Middle frontal gyrus (tissue), 1 donor: ENCODE results near the gene TUBB4B.

Experiments used
- DNase-seq: peaks from one replicate; pipeline ENCODE4 v3.0.0-alpha.2; 2015; ENCODE audit warnings: low spot score; ENCODE audit errors: extremely low spot score

Gene TUBB4B

DNA sequence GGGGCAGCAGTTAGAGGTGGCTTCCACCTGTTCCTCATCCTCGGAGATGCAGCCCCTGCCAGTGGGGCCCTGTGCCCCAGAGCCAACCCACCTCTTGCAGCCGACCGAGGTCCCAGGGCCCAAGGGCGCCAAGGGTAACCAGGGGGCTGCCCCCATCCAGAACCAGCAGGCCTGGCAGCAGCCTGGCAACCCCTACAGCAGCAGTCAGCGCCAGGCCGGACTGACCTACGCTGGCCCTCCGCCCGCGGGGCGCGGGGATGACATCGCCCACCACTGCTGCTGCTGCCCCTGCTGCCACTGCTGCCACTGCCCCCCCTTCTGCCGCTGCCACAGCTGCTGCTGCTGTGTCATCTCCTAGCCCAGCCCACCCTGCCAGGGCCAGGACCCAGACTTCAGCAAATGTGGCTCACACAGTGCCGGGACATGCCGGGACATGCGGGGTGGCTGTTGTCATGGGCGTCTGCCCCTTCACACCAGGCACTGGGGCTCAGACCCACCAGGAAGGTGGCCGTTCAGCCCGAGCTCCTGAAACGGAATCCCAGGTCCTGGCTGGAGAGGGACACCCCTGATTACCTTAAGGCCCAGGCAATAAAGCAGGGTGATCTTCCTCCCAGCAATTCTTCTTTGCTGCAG is 15.3 kb upstream of the TUBB4B start:
- DNase-seq: no peak

DNA sequence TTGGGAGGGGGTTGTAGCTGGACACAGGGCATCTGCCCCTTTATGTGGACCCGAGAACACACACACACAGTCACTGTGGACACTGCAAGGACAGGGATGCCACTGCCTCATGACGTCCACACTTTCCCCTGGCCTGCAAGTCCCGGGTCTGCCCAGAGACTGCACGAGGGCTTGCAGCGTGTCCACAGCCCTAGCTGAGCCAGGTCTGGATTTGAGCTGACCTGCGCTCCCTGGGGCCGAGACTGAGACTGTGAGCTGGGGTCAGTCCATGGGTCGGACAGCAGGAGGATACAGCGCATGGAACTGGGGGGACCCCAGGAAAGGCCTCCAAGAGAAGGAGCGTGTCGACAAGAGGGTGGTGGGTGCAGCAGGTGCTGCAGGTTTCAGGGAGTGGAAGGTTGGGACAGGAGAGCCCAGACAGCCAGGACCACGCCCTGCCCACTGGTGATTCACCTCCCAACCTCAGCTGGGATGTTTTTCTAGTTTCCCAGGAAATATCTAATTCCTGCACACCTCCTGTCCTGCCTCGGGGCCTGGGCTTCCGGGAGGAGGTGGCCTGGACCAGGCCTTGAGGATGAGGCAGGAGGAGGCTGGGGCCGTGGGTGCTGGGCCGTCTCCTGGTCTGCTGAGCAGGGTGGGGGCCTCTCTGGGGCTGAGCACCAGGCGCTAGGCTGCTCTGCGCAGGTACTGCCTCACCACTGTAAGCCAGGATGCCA is 14.6 kb upstream of the TUBB4B start:
- DNase-seq: no peak

DNA sequence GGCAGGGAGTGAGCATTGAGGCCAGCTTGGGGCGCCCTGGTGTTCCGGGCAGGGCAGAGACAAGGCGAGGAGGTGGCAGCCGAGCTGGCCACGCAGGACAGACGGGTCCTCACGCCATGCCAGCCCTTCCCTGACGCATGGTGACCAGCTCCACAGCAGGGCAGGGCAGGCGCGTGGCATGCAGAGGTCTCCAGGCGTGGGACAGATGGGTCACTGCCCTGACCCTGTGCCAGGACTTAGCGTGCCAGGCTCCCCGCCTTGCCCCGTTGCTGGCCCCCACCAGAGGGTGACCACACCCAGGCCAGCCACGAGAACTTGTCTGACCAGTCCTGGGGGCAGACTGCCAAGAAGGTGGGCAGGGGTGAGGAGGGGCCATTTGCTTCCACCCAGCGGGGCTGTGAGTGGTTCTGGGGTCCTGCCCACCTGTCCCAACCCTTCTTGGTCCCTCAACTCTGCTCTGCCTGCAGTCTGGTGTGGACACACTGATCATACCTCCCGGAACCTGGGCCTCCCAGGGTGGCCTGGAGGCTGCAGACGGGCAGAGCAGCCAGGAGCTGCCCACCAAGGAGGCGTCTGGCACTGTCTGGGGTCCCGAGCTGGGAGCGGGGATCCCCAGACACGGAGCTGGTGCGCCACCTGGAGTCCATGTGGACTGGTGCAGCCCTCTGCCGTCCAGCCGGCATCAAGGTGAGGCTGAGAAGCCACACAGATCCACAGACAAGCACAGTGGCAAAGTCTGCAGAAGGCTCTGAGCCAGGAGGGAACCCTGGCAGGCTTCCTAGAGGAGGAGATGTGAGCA is 13.8 kb upstream of the TUBB4B start, which contains the start of gene RNF224:
Gene RNF224 (plus strand): TSS at position 449 of the 799 bp plus-strand sequence. CDS start 834 bp downstream, outside the sequence.
- DNase-seq: peak; percentile 20

DNA sequence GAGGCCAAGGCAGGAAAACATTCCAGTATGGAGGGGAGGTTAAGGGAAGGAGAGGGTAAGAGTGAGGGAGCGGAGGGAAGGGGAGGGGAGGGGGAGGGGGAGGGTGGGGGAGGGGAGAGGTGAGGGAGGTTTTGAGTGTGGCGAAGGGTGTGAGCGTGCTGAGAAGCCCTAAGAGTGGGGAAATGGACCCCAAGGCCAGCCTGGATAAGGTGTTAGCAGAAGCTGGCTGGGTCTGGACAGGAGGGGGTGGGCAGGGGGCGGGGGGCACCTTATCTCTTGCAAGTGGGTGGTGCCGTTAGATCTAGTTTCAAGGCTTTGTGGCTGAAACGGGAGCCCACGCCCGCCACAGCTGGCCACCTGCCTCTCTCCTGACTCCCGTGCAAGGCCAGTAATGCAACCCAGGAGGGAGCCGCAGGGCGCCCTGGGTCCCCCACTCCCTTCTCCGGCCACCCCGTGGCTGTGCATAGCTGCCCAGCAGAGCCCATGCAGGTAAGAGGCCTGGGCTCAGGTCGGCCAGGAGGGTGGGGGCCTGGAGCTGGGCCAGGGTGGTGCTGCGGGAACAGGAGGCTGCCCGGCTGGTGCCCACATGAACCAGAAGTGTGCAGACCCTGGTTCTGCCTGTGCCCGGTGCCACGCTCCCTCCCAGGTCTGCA is 13.1 kb upstream of the TUBB4B start:
- no peak for DNase-seq

DNA sequence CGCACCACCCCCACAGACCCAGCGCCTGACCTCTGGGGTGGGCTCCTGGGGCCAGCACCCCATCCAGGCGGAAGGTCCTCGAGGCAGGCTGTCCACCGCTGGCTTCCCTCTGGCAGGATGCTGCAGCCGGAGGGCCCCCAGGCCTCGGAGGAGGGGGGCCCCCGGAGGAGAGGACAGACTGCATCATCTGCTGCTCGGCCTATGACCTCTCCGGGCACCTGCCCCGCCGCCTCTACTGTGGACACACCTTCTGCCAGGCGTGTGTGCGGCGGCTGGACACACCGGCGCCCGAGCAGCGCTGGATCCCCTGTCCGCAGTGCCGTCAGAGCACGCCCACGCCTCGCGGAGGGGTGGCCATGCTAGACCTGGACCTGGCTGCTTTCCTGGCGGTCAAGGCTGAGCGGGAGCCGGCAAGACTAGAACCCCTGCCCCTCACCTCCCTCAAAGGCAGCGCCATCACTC is 12.6 kb upstream of the TUBB4B start:
- DNase-seq: no peak

DNA sequence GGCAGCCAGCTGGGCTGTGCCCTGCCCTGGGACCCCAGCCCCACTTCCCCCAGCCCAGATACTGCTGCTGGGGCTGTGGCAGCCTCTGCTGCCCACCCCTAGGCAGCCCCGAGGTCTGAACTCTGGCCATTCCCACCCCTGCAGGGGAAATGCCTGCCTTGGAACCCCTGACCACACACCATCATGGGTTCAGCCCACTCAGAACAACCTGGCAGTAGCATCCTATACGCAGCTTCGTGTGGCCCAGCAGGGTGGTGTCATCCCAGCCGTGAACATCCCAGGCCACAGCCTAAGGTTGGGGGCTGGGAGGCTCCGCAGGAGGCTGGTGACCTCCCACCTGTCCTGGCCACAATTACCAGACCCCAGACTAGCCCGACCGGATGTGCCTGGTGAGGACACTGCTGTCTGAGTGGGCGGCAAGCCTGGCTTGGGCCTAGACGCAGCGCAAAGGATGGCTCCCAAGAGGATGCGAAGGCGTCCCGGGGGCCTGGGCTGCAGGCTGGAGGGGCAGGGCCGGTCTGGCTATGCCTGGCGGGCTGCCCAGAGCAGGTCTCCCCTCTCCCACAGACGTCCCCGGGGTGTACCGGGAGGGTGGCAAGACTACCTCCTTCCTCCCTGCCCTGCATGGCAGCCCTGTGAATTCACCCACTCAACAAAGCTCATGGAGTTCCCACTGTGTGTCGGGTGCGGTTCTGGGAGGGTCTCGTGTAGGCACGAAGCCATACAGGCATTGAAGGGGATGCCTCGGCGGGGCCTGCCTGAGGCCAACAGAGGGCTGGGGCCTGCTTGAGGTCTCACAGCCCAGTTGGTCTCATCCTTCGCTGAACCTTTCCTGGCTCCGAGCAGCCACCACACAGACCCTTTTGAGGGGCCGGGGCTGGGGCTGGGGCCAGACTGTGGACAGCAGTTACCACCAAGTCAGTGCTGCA is 11.9 kb upstream of the TUBB4B start:
- no peak for DNase-seq

DNA sequence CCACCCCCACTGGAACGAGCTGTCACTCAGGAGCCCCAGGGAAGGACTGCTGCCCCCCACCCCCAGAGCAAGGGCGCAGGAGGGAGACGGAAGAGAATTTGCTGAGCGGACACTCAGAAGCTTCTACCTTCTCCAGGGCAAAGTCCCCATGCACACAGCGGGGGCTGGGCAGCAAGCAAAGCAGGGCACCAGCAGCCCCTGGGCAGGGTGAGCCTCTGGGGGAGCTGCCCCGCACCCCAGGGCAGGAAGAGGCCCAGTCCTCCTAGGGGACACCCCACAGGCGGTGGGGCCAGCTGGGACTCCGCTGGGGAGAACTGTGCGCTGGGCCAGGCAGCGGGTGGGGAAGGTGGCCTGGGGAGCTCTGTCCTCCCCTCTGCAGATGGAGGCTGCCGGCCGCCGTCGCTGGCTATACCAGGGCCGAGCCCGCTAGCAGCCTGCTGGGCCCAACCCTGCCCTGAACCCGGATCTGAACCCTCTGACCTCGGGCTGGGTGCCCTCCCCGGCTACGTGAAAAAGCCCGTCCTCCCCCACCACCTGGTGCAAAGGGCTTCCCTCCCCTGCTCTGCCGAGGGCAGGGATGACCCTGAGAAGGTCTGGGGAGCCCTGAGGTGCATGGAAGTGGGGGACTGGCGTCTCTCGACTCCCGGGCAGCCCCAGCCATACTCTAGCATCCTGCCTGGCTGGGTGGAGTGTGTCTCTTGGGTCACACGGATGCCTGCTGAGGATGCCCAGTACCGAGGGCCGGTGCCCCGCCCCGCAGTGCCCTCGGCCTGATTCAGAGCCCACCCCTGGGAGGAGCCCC is 11.0 kb upstream of the TUBB4B start:
- DNase-seq: no peak

DNA sequence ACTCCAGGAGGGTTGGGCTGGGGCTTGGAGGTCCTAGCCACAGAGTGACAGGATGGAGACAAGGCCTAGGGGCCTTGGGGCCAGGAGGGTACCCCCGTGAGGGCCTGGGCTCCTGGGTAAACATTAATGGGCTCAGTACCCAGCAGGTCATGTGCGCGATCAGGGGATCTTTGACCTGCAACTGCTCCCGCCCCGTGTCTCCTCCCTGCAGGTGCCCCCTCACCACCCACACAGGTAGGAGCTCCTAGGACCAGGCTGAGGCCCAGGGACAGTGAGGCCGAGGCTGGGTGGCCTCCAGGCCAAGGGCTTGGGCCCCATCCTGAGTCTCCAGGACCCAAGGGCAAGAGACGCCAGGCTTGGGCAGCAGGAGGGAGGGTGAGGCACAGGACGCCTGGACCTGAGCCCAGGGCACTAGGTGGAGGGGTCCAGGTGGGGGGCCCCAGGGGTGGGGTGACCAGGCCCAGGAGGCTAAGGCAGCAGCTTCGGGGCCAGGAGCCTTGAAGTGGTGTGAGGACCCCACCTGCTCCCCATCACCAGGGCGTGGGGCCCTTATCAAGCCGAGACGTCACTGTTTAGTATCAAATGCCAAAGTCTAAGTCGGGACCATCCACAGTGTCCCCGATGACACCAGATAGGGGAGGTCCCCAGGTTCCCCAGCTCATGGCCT is 10.2 kb upstream of the TUBB4B start, which contains the start of gene SLC34A3:
Gene SLC34A3 (plus strand): TSS at position 197 of the 667 bp plus-strand sequence. CDS start 802 bp downstream, outside the sequence.
- DNase-seq: no peak

DNA sequence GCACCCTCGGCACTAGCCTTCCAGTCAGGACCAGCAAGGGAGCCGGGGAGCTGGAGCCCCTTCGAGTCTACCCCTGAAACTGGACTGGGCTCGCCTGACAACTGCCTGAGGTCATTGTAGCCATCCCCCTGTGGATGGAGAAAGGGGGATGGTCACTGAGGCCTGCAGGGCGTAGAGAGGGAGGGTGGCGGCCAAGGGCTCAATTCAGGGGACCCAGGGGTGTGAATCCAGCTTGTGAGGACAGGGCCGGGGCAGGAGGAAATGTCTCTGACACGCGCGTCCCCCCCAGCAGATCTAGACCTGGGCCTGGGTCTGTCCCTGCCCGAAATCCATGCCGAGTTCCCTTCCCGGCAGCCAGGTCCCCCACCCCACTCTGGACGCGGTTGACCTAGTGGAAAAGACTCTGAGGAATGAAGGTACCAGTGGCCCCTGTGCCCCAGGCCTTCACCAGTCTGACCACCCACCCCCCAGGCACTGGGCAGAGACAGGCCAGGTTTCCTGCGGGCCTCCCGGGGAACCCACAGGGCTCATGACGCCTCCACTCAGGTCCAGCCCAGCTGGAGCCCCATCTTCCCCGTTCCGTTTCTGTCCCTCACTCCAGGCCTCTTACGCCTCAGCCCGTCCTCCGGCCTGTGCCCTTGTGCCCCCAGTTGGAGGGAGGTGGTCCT is 9.6 kb upstream of the TUBB4B start:
- no peak for DNase-seq

DNA sequence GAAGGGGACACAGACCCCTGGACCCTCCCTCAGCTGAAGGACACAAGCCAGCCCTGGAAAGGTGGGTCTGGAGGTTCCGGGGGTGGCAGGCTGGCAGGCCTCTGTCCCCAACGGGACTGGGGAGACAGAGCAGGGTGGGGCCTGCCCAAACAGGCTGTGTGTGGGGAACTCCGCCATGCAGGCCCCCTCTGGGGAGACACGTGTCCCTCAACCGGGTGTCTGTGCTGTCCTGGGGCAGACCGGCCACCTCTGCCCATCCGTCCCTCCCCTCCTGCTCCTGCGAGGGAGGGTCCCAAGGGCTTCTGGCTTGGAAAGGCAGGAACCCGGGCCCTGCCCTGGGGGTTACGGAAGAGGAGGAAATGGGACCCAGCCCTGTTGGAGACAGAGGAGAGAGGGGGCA is 9.0 kb upstream of the TUBB4B start:
- DNase-seq: no peak

DNA sequence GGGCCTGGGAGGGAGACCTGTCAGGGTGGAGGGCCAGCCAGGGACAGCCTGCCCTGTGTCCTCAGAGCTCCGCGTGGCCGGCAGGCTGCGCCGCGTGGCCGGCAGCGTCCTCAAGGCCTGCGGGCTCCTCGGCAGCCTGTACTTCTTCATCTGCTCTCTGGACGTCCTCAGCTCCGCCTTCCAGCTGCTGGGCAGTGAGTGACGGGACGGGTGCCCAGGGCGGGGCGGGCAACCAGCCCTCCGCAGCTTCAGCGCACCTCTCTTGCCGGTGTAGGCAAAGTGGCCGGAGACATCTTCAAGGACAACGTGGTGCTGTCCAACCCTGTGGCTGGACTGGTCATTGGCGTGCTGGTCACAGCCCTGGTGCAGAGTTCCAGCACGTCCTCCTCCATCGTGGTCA is 8.6 kb upstream of the TUBB4B start:
- no peak for DNase-seq

DNA sequence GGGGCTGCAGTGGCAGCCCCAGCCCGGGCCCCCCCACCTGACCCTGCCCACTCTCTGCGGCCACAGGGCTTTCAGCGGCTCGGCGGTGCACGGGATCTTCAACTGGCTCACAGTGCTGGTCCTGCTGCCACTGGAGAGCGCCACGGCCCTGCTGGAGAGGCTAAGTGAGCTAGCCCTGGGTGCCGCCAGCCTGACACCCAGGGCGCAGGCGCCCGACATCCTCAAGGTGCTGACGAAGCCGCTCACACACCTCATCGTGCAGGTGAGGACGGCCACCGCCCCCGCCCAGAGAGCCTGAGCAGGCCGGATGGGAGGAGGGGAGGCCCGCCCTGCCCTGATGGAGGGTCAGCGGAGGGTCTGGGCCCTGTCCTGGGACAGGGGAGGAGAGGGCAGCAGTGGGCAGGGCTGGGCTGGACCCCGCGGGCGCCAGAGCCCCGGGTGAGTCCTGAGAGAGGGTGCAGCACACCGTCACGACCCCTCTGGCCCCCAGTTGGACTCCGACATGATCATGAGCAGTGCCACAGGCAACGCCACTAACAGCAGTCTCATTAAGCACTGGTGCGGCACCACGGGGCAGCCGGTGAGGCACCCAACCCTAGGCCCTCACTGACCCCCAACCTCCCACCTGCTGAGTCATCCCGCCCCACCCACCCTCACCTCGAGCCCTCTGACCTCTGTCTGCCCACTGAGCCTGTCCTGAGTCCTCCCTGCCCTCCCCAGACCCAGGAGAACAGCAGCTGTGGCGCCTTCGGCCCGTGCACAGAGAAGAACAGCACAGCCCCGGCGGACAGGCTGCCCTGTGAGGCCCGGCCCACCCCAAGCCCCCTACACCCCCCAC is 7.7 kb upstream of the TUBB4B start:
- no peak for DNase-seq

DNA sequence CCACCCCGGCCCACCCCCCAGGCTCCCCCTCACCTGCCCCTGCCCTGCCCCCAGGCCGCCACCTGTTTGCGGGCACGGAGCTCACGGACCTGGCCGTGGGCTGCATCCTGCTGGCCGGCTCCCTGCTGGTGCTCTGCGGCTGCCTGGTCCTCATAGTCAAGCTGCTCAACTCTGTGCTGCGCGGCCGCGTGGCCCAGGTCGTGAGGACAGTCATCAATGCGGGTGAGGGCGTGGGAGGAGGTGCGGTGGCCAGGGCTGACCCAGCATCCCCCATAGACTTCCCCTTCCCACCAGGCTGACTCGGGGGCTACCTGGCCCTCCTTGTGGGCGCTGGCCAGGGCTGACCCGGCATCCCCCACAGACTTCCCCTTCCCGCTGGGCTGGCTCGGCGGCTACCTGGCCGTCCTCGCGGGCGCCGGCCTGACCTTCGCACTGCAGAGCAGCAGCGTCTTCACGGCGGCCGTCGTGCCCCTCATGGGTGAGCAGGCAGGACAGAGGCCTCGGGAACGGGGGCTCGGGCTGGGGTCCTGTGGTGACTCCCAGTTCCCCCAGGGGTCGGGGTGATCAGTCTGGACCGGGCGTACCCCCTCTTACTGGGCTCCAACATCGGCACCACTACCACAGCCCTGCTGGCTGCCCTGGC is 6.9 kb upstream of the TUBB4B start:
- DNase-seq: no peak

DNA sequence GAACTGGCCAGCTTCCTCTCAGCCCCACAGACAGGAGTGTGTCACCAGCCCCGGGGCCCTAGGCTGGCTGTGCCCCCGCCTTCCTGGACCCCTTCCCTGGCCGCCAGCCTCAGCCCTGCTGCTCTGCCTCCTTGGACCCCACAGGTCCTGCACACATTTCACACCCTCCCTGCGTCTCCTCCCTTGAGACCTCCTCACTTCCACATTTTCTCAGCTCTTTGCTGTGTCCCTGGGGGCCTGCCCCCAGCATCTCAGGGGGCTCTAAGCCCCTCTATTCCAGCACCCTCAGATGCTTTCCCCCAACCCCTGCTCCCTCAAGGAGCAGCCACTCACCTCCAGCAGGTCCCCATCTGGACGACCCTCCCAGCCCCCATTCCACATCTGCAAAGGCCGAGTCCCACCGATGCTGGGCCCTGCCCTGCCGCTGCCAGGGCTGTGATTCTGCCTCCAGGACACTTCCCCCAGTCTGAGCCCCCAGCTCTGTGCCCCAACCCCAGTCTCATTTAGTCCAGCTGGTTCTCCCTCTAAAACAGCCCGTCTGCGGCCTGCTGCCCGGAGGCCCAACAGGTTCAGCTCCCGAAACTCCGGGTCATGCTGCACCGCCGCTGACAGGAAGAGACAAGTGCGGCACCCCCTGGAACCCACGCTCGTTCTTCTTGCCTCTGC is 6.2 kb upstream of the TUBB4B start:
- no peak for DNase-seq

DNA sequence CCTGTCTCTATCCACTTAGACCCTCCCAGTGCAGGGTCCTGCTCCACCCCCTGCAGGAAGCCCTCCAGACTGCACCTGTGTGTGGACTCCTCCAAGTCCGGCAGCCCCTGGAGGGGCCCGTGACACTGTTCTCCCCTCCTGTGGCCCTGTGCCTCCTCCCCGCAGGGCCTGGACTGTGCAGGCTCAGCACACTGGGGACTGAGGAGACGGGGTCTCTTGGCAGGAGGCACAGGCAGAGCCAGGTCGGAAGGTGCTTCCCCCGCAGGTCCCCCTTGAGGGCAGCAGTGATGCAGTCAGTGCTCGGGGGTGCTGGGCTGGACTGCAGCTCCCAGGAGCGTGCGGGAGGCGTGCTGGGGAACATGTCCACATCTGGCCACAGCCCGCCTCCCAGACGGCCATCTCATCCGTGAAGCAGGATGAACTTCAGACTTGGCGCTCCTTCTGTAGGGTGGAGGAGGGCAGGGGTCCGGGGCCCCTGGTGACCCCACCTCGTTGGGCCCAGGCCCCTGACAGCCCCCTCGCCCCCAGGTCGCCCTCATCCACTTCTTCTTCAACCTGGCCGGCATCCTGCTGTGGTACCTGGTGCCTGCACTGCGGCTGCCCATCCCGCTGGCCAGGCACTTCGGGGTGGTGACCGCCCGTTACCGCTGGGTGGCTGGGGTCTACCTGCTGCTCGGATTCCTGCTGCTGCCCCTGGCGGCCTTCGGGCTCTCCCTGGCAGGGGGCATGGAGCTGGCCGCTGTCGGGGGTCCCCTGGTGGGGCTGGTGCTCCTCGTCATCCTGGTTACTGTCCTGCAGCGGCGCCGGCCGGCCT is 5.5 kb upstream of the TUBB4B start:
- no peak for DNase-seq
